Uterus (tissue), 2 donors: ENCODE data around the gene N4BP2L2.

Source experiments
- CTCF ChIP-seq, 4 experiments: fragments of 200-600 bp in 2 of 4; fragments of 450-650 bp in 2 of 4; sonication (generic) in 2 of 4; IDR thresholded peaks; one replicate each; pipeline ENCODE4 v1.5.1; 2016 to 2019; ENCODE audit warnings: antibody characterized with exemption in 4 of 4, mild to moderate bottlenecking in 2 of 4, moderate library complexity in 1 of 4
- POLR2A ChIP-seq, 2 donors: fragments of 450-650 bp; IDR thresholded peaks; one replicate each; pipeline ENCODE4 v1.6.1; 2016; ENCODE audit warnings: antibody characterized with exemption in 2 of 2, mild to moderate bottlenecking in 1 of 2, moderate library complexity in 1 of 2

DNA sequence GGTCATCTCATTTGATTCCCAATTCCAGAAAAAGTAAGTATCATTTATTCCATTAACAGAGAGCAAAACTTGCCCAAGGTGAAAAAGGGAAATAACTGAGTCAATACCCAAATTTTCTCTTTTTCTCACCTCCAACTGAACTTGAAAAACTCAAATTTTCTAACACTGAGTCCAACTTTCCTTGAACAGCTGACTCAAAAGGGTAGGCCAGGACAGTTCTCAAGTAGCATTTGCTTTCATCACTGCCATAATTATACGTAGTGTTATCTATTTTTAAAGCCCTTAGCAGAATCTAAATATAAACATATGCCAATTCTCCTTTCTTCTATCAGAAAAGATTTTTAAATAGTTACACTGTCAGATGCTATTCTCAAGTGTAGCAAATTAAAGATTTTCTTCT is 3.5 kb downstream of the N4BP2L2 start:
- TF ChIP-seq CTCF (IDR thresholded peaks at IDR 0.05) (no peak), POLR2A (IDR thresholded peaks at IDR 0.05) (no peak)
